ENCODE results near the gene EIF4A3.

EIF4A3 gene

DNA sequence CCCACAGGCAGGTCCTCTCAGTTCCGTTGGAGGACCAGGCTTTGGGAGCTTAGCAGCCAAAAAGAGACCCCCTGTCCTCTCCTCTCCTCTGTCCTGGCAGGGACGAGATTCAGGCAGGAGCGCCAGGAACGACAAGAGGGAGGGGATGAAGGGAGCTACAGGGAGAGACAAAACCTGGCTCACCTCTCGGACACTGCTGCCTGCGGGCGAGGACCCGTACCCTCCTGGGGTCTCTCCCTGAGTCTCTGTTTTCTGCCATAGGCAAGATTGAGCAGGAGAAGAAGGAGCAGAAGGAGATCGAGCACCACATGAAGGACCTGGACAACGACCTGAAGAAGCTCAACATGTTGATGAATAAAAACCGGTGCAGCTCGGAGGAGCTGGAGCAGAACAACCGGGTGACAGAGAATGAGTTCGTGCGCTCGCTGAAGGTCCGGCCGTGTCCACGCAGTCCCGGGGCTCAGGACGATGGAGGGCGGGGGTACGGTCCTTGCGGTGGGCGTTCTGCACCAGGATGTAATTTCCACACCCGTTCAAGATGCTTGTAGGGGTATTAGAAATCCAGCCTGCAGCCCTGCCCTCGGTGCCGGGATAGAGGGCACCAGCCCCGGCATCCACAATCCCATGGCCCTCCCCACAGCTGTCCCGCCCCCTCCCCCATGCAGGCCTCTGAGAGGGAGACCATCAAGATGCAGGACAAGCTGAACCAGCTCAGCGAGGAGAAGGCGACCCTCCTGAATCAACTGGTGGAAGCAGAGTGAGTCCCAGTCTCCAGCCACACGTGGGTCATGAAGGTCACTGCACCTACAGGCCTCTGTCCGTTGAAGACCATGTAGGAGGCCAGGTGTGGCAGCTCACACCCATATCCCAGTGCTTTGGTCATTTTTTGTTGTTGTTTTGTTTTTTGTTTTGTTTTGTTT lies 59.3 kb downstream of the EIF4A3 start:
- H3K27me3 ChIP-seq (ENCODE audit: insufficient read depth, low read length), result no peaks in the 10 kb centered on the region
- H4K12ac ChIP-seq (ENCODE audit: low read depth, low read length), result no peak overlapping the region
- no peaks in the 10 kb centered on the region for H3K4me1 ChIP-seq (ENCODE audit: control insufficient read depth in 1 of 2, insufficient read depth in 2 of 2, low read length in 2 of 2)
- H2AFZ ChIP-seq (ENCODE audit: insufficient read depth, low read length, poor library complexity), result no peak overlapping the region
- no peak overlapping the region for H3K4ac ChIP-seq (ENCODE audit: low read depth, low read length)
- no peak overlapping the region for H3K18ac ChIP-seq (ENCODE audit: low read length)
- H3K9ac ChIP-seq (ENCODE audit: low read length), result no peak overlapping the region
- no peak overlapping the region for H4K91ac ChIP-seq (ENCODE audit: low read depth, low read length)
- no peak overlapping the region for H3K4me2 ChIP-seq (ENCODE audit: low read length)
- H3K4me3 ChIP-seq (ENCODE audit: low read depth, low read length), result no peak overlapping the region
- no peak overlapping the region for H4K8ac ChIP-seq (ENCODE audit: low read depth, low read length)
- no peaks in the 10 kb centered on the region for H3K79me2 ChIP-seq (ENCODE audit: control insufficient read depth, insufficient read depth, low read length, poor library complexity)
- no peak overlapping the region for H3K14ac ChIP-seq (ENCODE audit: low read length)
- no peaks in the 10 kb centered on the region for H3K36me3 ChIP-seq (ENCODE audit: control insufficient read depth in 1 of 2, insufficient read depth in 2 of 2, low read length in 2 of 2)
- no peak overlapping the region for H2BK120ac ChIP-seq (ENCODE audit: insufficient read depth, low read length, poor library complexity)
- H2BK5ac ChIP-seq (ENCODE audit: low read depth, low read length, poor library complexity), result no peak overlapping the region
- no peak overlapping the region for H3K27ac ChIP-seq (ENCODE audit: low read depth, low read length)
- no CpG with 5 or more reads among the region's 34 CpGs for WGBS (ENCODE audit: extremely low coverage, insufficient coverage, insufficient read length)
- H3K23ac ChIP-seq (ENCODE audit: low read length), result no peak overlapping the region
- no peak overlapping the region for H2BK12ac ChIP-seq (ENCODE audit: low read length)
- H2AK5ac ChIP-seq (ENCODE audit: low read length), result no peak overlapping the region
- no peaks in the 10 kb centered on the region for H3K9me3 ChIP-seq (ENCODE audit: insufficient read depth, low read depth, low read length)
- no peaks in the 10 kb centered on the region for H3K79me1 ChIP-seq (ENCODE audit: low read length)
- no peak for DNase-seq

- H3K23ac ChIP-seq (ENCODE audit: low read length), result no peak overlapping the region
- no peak overlapping the region for H3K4ac ChIP-seq (ENCODE audit: low read depth, low read length)
- H3K9ac ChIP-seq (ENCODE audit: low read length), result no peak overlapping the region
- no peak overlapping the region for H4K8ac ChIP-seq (ENCODE audit: low read depth, low read length)
- H2AFZ ChIP-seq (ENCODE audit: insufficient read depth, low read length, poor library complexity), result no peak overlapping the region
- no peak overlapping the region for H3K27ac ChIP-seq (ENCODE audit: low read depth, low read length)
- no peak overlapping the region for H3K18ac ChIP-seq (ENCODE audit: low read length)
- no peak overlapping the region for H3K14ac ChIP-seq (ENCODE audit: low read length)
- H3K4me2 ChIP-seq (ENCODE audit: low read length), result no peak overlapping the region
- no peak overlapping the region for H3K4me3 ChIP-seq (ENCODE audit: low read depth, low read length)
- no peaks in the 10 kb centered on the region for H3K4me1 ChIP-seq (ENCODE audit: control insufficient read depth in 1 of 2, insufficient read depth in 2 of 2, low read length in 2 of 2)
- H2AK5ac ChIP-seq (ENCODE audit: low read length), result no peak overlapping the region
- no peak overlapping the region for H2BK120ac ChIP-seq (ENCODE audit: insufficient read depth, low read length, poor library complexity)
- no peaks in the 10 kb centered on the region for H3K79me1 ChIP-seq (ENCODE audit: low read length)
- no peak overlapping the region for H4K12ac ChIP-seq (ENCODE audit: low read depth, low read length)
- no peak overlapping the region for H4K91ac ChIP-seq (ENCODE audit: low read depth, low read length)
- no peak for DNase-seq
- no peaks in the 10 kb centered on the region for H3K36me3 ChIP-seq (ENCODE audit: control insufficient read depth in 1 of 2, insufficient read depth in 2 of 2, low read length in 2 of 2)
- no peak overlapping the region for H2BK5ac ChIP-seq (ENCODE audit: low read depth, low read length, poor library complexity)
- no peak overlapping the region for H2BK12ac ChIP-seq (ENCODE audit: low read length)
- WGBS (ENCODE audit: extremely low coverage, insufficient coverage, insufficient read length), result no CpG with 5 or more reads among the region's 11 CpGs
- H3K27me3 ChIP-seq (ENCODE audit: insufficient read depth, low read length), result no peaks in the 10 kb centered on the region
- no peaks in the 10 kb centered on the region for H3K9me3 ChIP-seq (ENCODE audit: insufficient read depth, low read depth, low read length)
- H3K79me2 ChIP-seq (ENCODE audit: control insufficient read depth, insufficient read depth, low read length, poor library complexity), result no peaks in the 10 kb centered on the region
Measured at GRCh38 chr17:80086616-80087015, 60.3 kb downstream of the EIF4A3 start.

GRCh38 chr17:80086081-80086480 lies 60.8 kb downstream of the EIF4A3 start:
- Histone ChIP-seq H3K36me3 (ENCODE audit: control insufficient read depth in 1 of 2, insufficient read depth in 2 of 2, low read length in 2 of 2) (no peaks in the 10 kb centered on the region), H2BK5ac (ENCODE audit: low read depth, low read length, poor library complexity) (no peak overlapping the region), H3K4me1 (ENCODE audit: control insufficient read depth in 1 of 2, insufficient read depth in 2 of 2, low read length in 2 of 2) (no peaks in the 10 kb centered on the region), H3K4me3 (ENCODE audit: low read depth, low read length) (no peak overlapping the region), H3K27me3 (ENCODE audit: insufficient read depth, low read length) (no peaks in the 10 kb centered on the region), H2BK120ac (ENCODE audit: insufficient read depth, low read length, poor library complexity) (no peak overlapping the region), H2BK12ac (ENCODE audit: low read length) (no peak overlapping the region), H3K9me3 (ENCODE audit: insufficient read depth, low read depth, low read length) (no peaks in the 10 kb centered on the region), H3K4ac (ENCODE audit: low read depth, low read length) (no peak overlapping the region), H3K79me1 (ENCODE audit: low read length) (no peaks in the 10 kb centered on the region), H3K9ac (ENCODE audit: low read length) (no peak overlapping the region), H3K18ac (ENCODE audit: low read length) (no peak overlapping the region), H3K23ac (ENCODE audit: low read length) (no peak overlapping the region), H4K8ac (ENCODE audit: low read depth, low read length) (no peak overlapping the region), H4K91ac (ENCODE audit: low read depth, low read length) (no peak overlapping the region), H3K14ac (ENCODE audit: low read length) (no peak overlapping the region), H2AFZ (ENCODE audit: insufficient read depth, low read length, poor library complexity) (no peak overlapping the region), H3K79me2 (ENCODE audit: control insufficient read depth, insufficient read depth, low read length, poor library complexity) (no peaks in the 10 kb centered on the region), H3K4me2 (ENCODE audit: low read length) (no peak overlapping the region), H4K12ac (ENCODE audit: low read depth, low read length) (no peak overlapping the region), H2AK5ac (ENCODE audit: low read length) (no peak overlapping the region), H3K27ac (ENCODE audit: low read depth, low read length) (no peak overlapping the region)
- no CpG with 5 or more reads among the region's 17 CpGs for WGBS (ENCODE audit: extremely low coverage, insufficient coverage, insufficient read length)
- DNase-seq, result no peak

DNA sequence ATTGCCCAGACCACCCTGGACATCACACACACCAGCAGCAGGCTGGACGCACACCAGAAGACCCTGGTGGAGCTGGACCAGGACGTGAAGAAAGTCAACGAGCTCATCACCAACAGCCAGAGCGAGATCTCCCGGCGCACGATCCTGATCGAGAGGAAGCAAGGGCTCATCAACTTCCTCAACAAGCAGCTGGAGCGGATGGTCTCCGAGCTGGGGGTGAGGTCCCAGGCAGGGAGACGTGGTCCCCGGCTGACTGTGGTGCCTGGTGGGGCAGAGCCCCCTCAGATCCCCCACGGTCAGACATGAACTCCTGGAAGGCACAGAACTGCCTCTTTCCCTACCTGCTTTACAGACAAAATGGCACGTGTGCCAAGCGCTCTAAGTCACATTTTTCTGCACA lies 62.2 kb downstream of the EIF4A3 start:
- Histone ChIP-seq H3K4me1 (ENCODE audit: control insufficient read depth in 1 of 2, insufficient read depth in 2 of 2, low read length in 2 of 2) (no peaks in the 10 kb centered on the region), H2AFZ (ENCODE audit: insufficient read depth, low read length, poor library complexity) (no peak overlapping the region), H3K14ac (ENCODE audit: low read length) (no peak overlapping the region), H2BK5ac (ENCODE audit: low read depth, low read length, poor library complexity) (no peak overlapping the region), H2AK5ac (ENCODE audit: low read length) (no peak overlapping the region), H4K91ac (ENCODE audit: low read depth, low read length) (no peak overlapping the region), H3K27ac (ENCODE audit: low read depth, low read length) (no peak overlapping the region), H3K9me3 (ENCODE audit: insufficient read depth, low read depth, low read length) (no peaks in the 10 kb centered on the region), H3K4me2 (ENCODE audit: low read length) (no peak overlapping the region), H4K8ac (ENCODE audit: low read depth, low read length) (no peak overlapping the region), H3K9ac (ENCODE audit: low read length) (no peak overlapping the region), H3K23ac (ENCODE audit: low read length) (no peak overlapping the region), H3K36me3 (ENCODE audit: control insufficient read depth in 1 of 2, insufficient read depth in 2 of 2, low read length in 2 of 2) (no peaks in the 10 kb centered on the region), H3K79me2 (ENCODE audit: control insufficient read depth, insufficient read depth, low read length, poor library complexity) (no peaks in the 10 kb centered on the region), H2BK120ac (ENCODE audit: insufficient read depth, low read length, poor library complexity) (no peak overlapping the region), H3K4ac (ENCODE audit: low read depth, low read length) (no peak overlapping the region), H4K12ac (ENCODE audit: low read depth, low read length) (no peak overlapping the region), H3K79me1 (ENCODE audit: low read length) (no peaks in the 10 kb centered on the region), H2BK12ac (ENCODE audit: low read length) (no peak overlapping the region), H3K27me3 (ENCODE audit: insufficient read depth, low read length) (no peaks in the 10 kb centered on the region), H3K18ac (ENCODE audit: low read length) (no peak overlapping the region), H3K4me3 (ENCODE audit: low read depth, low read length) (no peak overlapping the region)
- no CpG with 5 or more reads among the region's 15 CpGs for WGBS (ENCODE audit: extremely low coverage, insufficient coverage, insufficient read length)
- no peak for DNase-seq

Data from trophoblast cell (in vitro differentiated cells and primary cell).